NT2/D1 (cell line): ENCODE data around the gene ACSF3.

Experiments used
- SUZ12 ChIP-seq: IDR thresholded peaks from 2 replicates; pipeline ENCODE4 v1.6.1; 2011; ENCODE audit not compliant: insufficient read length, insufficient read depth; ENCODE audit errors: extremely low read depth
- YY1 ChIP-seq: IDR thresholded peaks from 2 replicates; pipeline ENCODE4 v1.6.1; 2011; ENCODE audit not compliant: insufficient read length, insufficient read depth
- ZNF274 ChIP-seq: IDR thresholded peaks from 2 replicates; pipeline ENCODE4 v1.6.1; 2011; ENCODE audit warnings: mild to moderate bottlenecking, low read depth, low read length

GRCh38 chr16:89066721-89067120 lies 26.9 kb upstream of the ACSF3 start:
- TF ChIP-seq ZNF274 (no peak), YY1 (no peak), SUZ12 (no peak)
